Choroid plexus epithelial cell (primary cell): ENCODE measurements around the gene PFN3.

Experiments
- DNase-seq: peaks from one replicate; pipeline ENCODE4 v3.0.0-alpha.2; 2010; ENCODE audit warnings: low read depth
- H3K4me3 ChIP-seq: 2 replicates; pipeline ENCODE4 v1.5.1; 2011; ENCODE audit warnings: low read depth, mild to moderate bottlenecking, control low read depth, low read length, moderate library complexity
- CTCF ChIP-seq: conservative IDR thresholded peaks from 2 replicates; pipeline ENCODE4 v1.5.1; 2011; ENCODE audit warnings: low read depth, mild to moderate bottlenecking, control low read depth, inconsistent platforms, low read length, moderate library complexity

The PFN3 gene

GRCh38 chr5:177435847-177436536, 35.5 kb upstream of the PFN3 start:
- TF ChIP-seq CTCF, result no peak
- DNase-seq, result no peak
- H3K4me3 ChIP-seq, result no peak overlapping the region

GRCh38 chr5:177434942-177435738, 34.7 kb upstream of the PFN3 start:
- DNase-seq, result no peak
- no peak for TF ChIP-seq CTCF
- no peak overlapping the region for H3K4me3 ChIP-seq

GRCh38 chr5:177434437-177434836, 34.0 kb upstream of the PFN3 start:
- no peak for TF ChIP-seq CTCF
- H3K4me3 ChIP-seq, result no peak overlapping the region
- no peak for DNase-seq

GRCh38 chr5:177433658-177434217, 33.3 kb upstream of the PFN3 start:
- no peak for DNase-seq
- H3K4me3 ChIP-seq, result no peak overlapping the region
- TF ChIP-seq CTCF, result no peak

GRCh38 chr5:177432839-177433657, 32.6 kb upstream of the PFN3 start:
- TF ChIP-seq CTCF, result no peak
- no peak overlapping the region for H3K4me3 ChIP-seq
- DNase-seq, result no peak

- no peak for DNase-seq
- no peak for TF ChIP-seq CTCF
- no peak overlapping the region for H3K4me3 ChIP-seq
Observed at GRCh38 chr5:177432143-177432838, 31.8 kb upstream of the PFN3 start.
